Non-pigmented ciliary epithelial cell (primary cell): Measurements from ENCODE around the gene MTOR.

Source experiments
- DNase-seq: peaks from one replicate; pipeline ENCODE4 v3.0.0-alpha.2; 2010; ENCODE audit warnings: low read depth

The MTOR gene

GRCh38 chr1:11150326-11150725 is 112.0 kb downstream of the MTOR start:
- no peak for DNase-seq

- DNase-seq: no peak
Measured at GRCh38 chr1:11147197-11147770, 115.1 kb downstream of the MTOR start.

- DNase-seq: no peak
Measured at GRCh38 chr1:11145741-11146140, 116.6 kb downstream of the MTOR start.

DNA sequence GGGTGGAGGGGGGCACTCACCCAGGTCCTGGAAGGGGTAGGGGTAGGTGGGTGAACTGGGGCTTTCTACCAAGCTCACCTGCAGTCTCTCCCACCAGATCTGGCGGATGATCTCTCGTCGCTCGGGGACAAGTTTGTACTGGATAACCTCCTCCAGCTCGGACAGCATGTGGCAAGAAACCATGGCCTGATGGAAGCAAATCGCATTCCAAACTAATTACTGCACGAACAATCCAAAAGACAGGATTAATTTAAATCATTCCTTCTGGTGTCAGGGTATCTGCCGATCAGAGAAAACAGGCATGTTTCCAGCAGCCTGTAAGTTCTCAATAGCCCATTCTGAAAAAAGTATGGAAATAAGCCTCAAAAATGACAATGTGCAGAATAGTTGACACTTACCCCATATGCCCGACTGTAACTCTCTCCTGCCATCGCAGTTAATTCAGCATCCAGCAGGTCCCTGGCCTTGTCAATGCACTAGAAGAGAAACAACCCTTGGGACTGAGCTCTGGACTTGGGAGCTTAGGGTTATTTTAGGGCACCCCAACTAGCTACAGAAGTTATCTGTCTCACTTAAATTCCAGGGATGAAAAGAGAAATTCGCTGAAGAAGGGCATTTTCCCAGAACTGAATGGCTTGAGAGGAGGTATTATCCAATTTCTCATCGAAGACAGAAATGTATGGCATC is 117.6 kb downstream of the MTOR start:
- no peak for DNase-seq

GRCh38 chr1:11143907-11144306 is 118.4 kb downstream of the MTOR start:
- no peak for DNase-seq

GRCh38 chr1:11143401-11143800 is 119.0 kb downstream of the MTOR start:
- no peak for DNase-seq

DNA sequence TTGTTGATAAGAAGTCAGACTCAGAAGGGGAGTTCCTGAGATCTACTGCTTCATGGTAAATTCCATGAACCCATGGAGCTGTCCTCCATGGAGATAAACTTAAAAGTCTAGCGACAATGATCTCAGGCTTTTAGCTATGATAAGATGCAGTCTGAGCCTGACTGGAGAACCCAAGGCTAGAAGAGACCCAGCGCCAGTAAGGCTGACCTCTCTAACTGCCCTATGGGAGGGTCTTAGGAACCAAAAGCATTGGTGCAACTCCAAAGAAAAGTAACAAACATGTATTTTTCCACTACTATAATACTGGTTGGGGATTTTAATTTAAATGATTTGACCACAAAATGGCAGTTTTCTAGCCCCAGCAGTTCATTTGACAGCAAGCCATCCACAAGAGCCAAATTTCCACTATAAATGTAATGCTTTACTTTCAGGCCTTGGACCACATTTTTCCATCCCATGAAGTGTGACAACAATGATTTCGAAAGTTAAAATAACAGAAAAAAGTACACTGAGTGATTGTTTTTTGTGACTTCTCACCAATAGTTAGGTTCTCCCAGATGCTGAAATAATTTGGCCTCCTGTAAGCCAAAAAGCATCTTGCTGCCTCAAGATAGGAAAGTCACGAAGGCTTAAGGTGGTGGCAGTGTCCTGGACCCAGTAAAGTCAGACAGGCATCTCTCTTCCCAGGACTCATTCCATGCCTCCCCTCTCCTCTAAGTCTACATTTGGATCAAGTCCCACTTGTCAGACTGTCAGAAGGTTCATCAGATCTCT is 119.5 kb downstream of the MTOR start:
- no peak for DNase-seq

DNA sequence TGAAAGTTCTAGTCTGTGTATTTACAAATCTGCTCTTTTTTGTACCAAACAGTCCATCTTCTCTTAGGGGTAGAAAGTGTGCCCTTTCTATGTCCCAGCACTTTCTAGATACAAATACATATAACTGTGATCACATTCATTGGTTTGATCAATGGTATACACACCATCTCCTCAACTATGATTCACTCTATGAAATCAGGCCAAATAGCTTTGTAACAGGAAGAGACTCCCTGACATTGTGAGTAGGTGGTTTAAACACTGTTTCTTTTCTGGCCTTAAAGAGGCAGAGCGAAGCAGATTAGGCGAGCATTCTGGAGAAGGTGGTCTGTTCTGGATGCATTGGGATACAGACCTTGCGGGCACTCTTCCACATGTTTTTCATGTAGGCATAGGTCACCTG is 123.4 kb downstream of the MTOR start:
- no peak for DNase-seq

GRCh38 chr1:11138029-11138428 is 124.3 kb downstream of the MTOR start:
- no peak for DNase-seq

DNA sequence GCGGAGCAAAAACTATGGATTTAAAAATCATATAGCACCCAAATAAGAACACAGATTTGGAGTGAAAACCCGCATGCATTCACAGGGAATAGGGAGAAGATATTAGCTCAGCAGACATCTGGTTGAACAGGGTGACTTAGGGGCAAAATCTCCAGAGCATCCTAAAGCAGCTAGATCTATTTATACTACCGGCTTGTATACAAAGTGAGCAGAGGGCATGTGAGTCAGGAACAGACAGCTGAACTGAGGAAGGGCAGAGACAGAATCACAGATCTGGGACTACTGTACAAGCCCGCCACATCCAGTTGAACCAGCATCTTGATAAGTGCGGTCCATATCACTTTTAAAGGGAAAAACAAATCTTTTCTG is 127.5 kb downstream of the MTOR start:
- DNase-seq: no peak

GRCh38 chr1:11134251-11134897 is 128.0 kb downstream of the MTOR start:
- DNase-seq: no peak

DNA sequence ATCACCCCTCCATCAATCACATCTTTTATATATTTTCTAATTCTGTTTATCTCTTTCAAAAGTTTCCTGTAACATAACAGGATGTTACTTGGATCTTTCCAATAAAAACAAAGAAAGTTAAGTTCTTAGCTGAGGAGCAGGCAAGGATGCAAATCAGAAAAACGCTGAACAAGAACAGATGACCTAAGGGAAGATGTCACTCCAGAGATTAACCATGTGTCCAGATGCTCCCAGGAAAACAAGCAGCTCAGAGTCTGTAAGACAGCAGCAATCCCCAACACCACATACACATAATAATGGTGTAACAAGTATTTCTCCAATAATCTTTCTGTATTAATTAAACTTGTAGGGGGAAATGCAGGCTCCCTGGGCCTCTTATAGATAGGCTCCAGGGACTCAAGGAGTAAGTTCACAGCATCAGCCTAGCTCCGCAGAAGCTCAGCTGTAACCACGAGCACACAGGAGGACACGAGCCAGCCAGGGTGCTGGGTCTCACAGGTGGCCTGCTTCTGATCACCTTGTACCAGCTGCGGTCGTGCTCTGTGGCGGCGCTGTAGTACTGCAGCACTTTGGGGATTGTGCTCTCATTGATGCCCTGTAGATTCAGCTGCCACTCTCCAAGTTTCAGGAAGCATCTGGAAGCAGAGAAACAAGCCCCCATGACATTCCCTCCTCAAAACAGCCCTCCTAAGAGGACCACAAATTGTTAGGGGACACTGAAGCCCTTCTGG is 129.6 kb downstream of the MTOR start:
- DNase-seq: no peak

DNA sequence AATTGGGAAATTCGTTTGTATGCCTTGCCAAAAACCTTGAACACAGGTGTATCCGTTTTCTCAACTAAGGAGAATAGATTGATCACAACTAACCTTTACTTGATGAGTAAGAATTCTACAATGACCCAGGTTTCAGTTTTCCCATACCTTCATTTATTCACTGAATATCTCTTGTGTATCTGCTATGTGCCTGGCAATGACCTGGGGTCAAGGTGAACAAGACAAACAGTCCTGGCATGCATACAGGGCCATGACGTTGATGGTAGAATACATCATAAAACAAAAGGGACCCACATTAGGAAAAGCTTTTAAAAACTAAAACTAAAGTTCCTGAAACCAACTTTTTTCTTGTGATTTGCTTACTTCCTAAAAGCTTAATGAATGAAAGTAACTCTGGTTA is 130.5 kb downstream of the MTOR start:
- DNase-seq: no peak

DNA sequence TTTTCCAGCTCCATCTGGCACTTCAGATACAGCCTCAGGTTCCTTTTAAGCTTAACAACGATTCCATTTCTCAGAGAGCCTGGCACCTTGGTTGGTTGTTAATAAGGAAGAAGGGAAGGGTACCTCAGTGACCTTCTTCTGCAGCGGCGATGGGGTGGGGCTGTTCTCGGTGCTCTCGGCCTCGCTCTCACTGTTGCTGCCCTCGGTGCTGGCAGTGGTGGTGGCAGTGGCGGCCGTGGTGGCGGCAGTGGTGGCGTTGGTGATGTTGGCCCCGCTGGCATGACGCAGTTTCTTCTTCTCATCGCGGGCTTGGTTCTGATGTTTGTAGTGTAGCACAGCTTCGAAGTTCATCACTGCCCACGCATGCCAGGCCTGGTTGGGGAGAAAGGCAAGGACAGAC is 131.9 kb downstream of the MTOR start:
- no peak for DNase-seq

- no peak for DNase-seq
Measured at GRCh38 chr1:11129649-11130390, 132.5 kb downstream of the MTOR start.

DNA sequence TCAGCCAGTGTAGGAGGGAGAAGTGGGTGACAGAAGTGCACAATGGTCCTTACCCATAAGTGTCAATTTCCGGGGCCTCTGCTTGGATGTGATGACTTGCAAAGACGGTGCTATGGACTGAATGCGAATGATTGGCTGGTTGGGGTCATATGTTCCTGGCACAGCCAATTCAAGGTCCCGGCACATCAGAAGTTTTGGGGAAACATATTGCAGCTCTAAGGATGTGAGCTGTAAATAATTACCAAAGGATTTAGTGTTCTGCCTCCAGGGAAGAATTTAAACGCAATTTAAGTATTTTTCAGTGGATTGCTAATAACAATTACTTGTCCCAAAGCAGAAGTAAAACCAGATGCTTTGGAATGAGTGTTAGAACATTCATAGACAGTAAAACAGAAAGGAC is 135.8 kb downstream of the MTOR start:
- DNase-seq: no peak

DNA sequence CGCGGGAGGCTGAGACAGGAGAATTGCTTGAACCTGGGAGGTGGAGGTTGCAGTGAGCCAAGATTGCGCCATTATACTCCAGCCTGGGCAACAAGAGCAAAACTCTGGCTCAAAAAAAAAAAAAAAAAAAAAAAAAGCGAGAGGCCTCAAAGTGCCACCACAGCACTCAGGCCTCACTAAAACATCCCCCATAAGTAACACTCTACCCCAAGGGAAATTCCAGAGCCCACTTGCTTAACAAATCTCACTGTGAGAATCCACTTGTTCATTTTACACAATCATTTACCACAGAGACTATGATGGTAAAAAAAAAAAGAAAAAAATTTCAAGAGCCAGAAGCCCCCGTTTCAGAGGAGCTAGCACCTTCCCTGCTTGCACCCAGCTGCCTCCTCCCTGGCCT is 136.4 kb downstream of the MTOR start:
- DNase-seq: no peak

DNA sequence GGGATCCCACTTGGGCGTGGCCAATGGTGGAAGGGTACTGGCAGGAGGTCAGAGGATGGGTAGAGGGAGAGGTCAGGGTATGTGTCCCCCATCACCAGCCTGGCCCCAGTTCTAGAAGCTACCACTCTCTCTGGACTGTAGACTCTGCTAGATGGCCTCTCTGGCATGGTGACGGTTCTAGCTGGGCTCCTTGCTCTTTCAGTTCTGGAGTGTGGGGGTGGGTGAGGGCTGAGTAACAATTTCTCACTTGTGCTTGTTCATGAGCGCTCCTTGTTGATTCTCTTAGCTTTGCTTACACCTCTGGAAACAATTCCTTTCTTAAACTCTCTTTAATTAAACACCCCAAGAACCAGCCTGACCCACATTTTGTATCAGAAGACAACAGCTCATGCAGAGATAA is 137.4 kb downstream of the MTOR start:
- no peak for DNase-seq

GRCh38 chr1:11116318-11116717 is 146.0 kb downstream of the MTOR start:
- DNase-seq: no peak

DNA sequence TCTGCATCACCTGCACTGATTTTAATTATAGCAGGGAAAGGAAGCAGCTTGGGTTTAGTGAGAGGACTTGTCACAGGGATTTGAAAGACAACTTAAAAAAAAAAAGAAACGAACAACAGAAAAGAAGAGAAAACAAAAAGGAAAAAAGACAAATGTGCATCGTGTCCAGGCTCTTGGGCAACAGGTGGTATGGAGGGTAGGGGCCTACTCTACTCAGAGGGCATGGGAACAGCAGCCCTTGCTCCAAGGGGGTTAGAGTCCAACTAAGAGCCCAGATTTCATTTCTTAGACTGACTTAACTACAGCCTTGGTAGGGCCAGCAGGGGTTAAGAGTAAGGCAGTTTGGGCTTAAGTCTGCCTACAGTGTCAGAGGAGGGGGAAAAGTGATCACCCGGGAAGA is 147.4 kb downstream of the MTOR start:
- no peak for DNase-seq

DNA sequence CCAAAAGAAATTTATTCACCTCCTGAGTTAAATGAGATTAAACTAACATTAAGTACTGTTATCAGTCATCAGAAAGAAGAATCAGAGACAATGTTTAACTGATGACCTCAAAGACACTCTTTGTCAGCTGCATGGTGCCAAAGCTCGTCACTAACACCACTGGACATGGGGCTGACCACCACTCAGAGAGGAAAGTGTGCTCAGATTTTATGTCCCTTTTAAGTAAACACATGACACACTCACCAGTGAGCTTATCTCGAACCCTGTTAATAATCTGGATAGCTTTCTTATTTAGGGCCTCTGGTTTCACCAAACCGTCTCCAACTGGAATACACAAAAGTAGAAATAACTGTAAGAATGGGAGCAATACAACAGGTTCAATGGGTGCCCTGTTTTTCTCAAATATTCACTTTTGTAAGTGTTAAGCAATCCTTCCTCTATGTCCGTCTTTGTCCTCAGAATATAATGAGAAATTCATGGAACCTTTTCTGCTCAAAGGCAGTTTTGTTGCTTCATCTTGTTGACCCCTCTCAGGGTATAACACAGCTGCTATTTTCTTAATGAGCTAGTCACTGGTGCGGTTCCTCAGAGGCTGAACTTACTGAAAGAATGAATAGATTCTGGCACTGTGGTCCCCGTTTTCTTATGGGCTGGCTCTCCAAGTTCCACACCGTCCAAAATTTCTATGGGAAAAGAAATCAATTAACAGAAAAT is 153.1 kb downstream of the MTOR start:
- DNase-seq: no peak
